H1 (cell line): ENCODE measurements around the gene GDPGP1. TPM values are rescaled to one million over a fixed set of nuclear protein-coding genes. Genes with fewer than 3 reads are reported as not detected.

Source experiments
- MAFK ChIP-seq: IDR thresholded peaks from 2 replicates; pipeline ENCODE4 v1.6.1; 2012; ENCODE audit warnings: low read depth, mild to moderate bottlenecking, improper control_type of control experiment, low read length
- NANOG ChIP-seq: IDR thresholded peaks from 2 replicates; pipeline ENCODE4 v1.6.1; 2011; ENCODE audit warnings: low read length, low read depth, mild to moderate bottlenecking, inconsistent platforms; ENCODE audit not compliant: insufficient read depth, poor library complexity, severe bottlenecking
- SP1 ChIP-seq: IDR thresholded peaks from 2 replicates; pipeline ENCODE4 v1.6.1; 2011; ENCODE audit warnings: low read depth, low read length
- SUZ12 ChIP-seq: fragments of 200-600 bp; sonication (generic); IDR thresholded peaks from 2 replicates; pipeline ENCODE4 v1.6.1; 2012; ENCODE audit warnings: mild to moderate bottlenecking, inconsistent platforms, low read length, moderate library complexity, mixed read lengths
- TEAD4 ChIP-seq: IDR thresholded peaks from 2 replicates; pipeline ENCODE4 v1.6.1; 2012; ENCODE audit warnings: low read depth, low read length, inconsistent platforms, mixed read lengths
- ZNF274 ChIP-seq: IDR thresholded peaks from 2 replicates; pipeline ENCODE4 v1.7.0; 2012; ENCODE audit warnings: low read length, borderline replicate concordance; ENCODE audit errors: extremely low read depth
- polyA plus RNA-seq, 7 experiments: library from polyadenylated mRNA; depleted of rRNA in 3 of 7; stranded (reverse) in 5 of 7; unstranded in 2 of 7; fragments of >200 nt in 5 of 7; fragments of 200-250 nt in 2 of 7; gene quantifications; 1 replicate in 5 of 7; 2 replicates in 1 of 7; 4 replicates in 1 of 7; pipeline versions ENCODE4 v1.2.1 to v1.2.3, GENCODE V29; 2011 to 2013; ENCODE audit warnings: missing spikeins in 2 of 7, mixed read lengths in 2 of 7
- total RNA-seq: library from RNA; stranded (reverse); fragmentation: NEBNext Ultra II Directional; extraction: Animal tissue kit (Norgen Biotek cat#: 25700); gene quantifications from 2 replicates; pipeline ENCODE4 v1.2.1, GENCODE V29; 2021
- TF ChIP-seq, protein P1 (sequence below), 3 experiments: IDR thresholded peaks; 1 replicate in 2 of 3; 2 replicates in 1 of 3; pipeline versions ENCODE4 v1.5.1 to v1.6.1; 2011; ENCODE audit warnings: low read length in 3 of 3, mild to moderate bottlenecking in 3 of 3, inconsistent platforms in 2 of 3, low read depth in 1 of 3, moderate library complexity in 1 of 3; ENCODE audit not compliant: insufficient read depth in 1 of 3; ENCODE audit errors: control extremely low read depth in 1 of 3

GDPGP1 gene
- total and polyA plus RNA-seq, 2 of the 8 experiments (the other 6 are each of a cell fraction or from before 2014, with no cell fraction given) = 1.8 to 5.6 TPM

- TF ChIP-seq, protein P1, sequence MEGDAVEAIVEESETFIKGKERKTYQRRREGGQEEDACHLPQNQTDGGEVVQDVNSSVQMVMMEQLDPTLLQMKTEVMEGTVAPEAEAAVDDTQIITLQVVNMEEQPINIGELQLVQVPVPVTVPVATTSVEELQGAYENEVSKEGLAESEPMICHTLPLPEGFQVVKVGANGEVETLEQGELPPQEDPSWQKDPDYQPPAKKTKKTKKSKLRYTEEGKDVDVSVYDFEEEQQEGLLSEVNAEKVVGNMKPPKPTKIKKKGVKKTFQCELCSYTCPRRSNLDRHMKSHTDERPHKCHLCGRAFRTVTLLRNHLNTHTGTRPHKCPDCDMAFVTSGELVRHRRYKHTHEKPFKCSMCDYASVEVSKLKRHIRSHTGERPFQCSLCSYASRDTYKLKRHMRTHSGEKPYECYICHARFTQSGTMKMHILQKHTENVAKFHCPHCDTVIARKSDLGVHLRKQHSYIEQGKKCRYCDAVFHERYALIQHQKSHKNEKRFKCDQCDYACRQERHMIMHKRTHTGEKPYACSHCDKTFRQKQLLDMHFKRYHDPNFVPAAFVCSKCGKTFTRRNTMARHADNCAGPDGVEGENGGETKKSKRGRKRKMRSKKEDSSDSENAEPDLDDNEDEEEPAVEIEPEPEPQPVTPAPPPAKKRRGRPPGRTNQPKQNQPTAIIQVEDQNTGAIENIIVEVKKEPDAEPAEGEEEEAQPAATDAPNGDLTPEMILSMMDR (IDR thresholded peaks at IDR 0.05; ENCODE audit: control extremely low read depth in 1 of 3, insufficient read depth in 1 of 3, low read depth in 1 of 3, low read length in 3 of 3) = no peak
- no peak for TF ChIP-seq TEAD4
- TF ChIP-seq ZNF274 = no peak
- TF ChIP-seq SUZ12 = no peak
- TF ChIP-seq SP1 = no peak
- no peak for TF ChIP-seq MAFK
- no peak for TF ChIP-seq NANOG
These were observed 2.7 kb upstream of the GDPGP1 start (continued) for GRCh38 chr15:90231028-90232017.
